ENCODE data around the gene GPX4. TPM values are rescaled to one million over a fixed set of nuclear protein-coding genes. Genes with fewer than 3 reads are reported as not detected.
"Not testable (repeated sequence)": the region's sequence is repeated elsewhere in the genome, so short reads cannot be mapped to it uniquely, and the experiment has no call there.

Gene GPX4
- total RNA-seq, 1 donor: 162 TPM

DNA sequence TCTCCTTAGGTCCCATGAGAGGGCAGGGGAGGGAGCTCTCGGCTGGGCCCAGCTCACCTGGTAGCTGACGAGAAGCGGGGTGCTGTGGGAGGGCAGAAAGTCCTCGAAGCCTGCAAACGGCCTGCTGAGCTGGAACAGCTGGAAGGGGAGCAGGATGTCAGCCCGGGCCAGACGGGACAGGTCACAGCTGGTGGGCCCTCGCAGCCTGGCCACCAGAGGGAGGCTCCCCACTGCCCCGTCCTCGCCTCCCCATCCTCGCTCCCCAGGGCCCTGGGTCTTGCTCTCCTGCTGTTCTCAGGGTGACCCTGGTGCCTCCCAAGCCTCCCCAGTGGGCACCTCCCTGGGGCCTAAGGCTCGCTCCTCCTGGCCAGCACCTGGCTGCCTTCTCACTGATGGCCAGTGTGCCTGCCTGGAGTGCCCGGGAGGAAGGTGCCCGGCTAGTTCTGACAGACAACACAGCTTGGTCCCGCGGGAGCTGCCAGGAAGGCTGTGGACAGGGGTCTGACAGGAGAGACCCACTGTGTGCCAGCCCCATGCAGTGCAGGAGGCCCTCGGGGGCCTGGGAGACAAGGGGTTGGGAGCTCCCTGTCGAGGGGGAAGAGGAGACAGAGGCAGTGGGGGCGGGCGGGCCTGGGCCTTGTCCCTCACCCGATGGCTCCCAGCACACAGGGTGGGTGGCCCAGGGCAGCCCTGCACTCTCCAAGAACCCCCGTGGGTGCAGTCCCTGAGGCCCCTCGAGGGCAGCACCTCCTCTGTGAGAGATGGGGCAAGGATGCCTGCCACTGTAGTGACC lies 20.3 kb downstream of the GPX4 start:
- H3K4me3 ChIP-seq (ENCODE audit: low read length): no peak overlapping the region
- no peaks in the 10 kb centered on the region for H3K27me3 ChIP-seq (ENCODE audit: insufficient read depth, low read length)
- no peaks in the 10 kb centered on the region for H3K9me3 ChIP-seq (ENCODE audit: low read depth, low read length)
- no peaks in the 10 kb centered on the region for H3K4me1 ChIP-seq (ENCODE audit: insufficient read depth, low read length)

GRCh38 chr19:1125601-1126467 lies 22.0 kb downstream of the GPX4 start:
- Histone ChIP-seq H3K9me3 (ENCODE audit: low read depth, low read length) (no peaks in the 10 kb centered on the region), H3K27me3 (ENCODE audit: insufficient read depth, low read length) (no peaks in the 10 kb centered on the region), H3K4me1 (ENCODE audit: insufficient read depth, low read length) (peaks cover 17% of the 10 kb centered on the region), H3K4me3 (ENCODE audit: low read length) (no peak overlapping the region)

- no peak overlapping the region for H3K4me3 ChIP-seq (ENCODE audit: low read length)
- H3K4me1 ChIP-seq (ENCODE audit: insufficient read depth, low read length): peaks cover 26% of the 10 kb centered on the region
- no peaks in the 10 kb centered on the region for H3K27me3 ChIP-seq (ENCODE audit: insufficient read depth, low read length)
- no peaks in the 10 kb centered on the region for H3K9me3 ChIP-seq (ENCODE audit: low read depth, low read length)
Measured at GRCh38 chr19:1126984-1127760, 23.4 kb downstream of the GPX4 start.

- Histone ChIP-seq H3K27me3 (ENCODE audit: insufficient read depth, low read length) (no peaks in the 10 kb centered on the region), H3K9me3 (ENCODE audit: low read depth, low read length) (no peaks in the 10 kb centered on the region), H3K4me1 (ENCODE audit: insufficient read depth, low read length) (peaks cover 36% of the 10 kb centered on the region), H3K4me3 (ENCODE audit: low read length) (no peak overlapping the region)
Measured at GRCh38 chr19:1128106-1128505, 24.3 kb downstream of the GPX4 start.

DNA sequence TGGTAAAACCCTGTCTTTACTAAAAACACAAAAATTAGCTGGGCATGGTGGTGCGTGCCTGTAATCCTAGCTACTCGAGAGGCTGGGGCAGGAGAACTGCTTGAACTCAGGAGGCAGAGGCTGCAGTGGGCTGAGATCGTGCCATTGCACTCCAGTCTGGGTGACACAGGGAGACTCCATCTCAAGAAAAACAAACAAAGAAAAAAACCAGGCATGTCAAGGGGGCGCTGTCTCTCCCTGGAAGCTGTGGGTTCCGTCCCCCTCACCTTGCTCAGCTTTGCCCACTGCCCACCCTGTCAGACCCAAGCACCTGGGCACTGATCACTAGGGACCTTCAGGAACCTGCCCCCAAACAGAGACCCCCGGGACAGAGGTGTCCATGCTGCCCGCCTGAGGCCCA lies 25.3 kb downstream of the GPX4 start:
- H3K4me1 ChIP-seq (ENCODE audit: insufficient read depth, low read length): peaks cover 46% of the 10 kb centered on the region

GRCh38 chr19:1129535-1129934 lies 25.7 kb downstream of the GPX4 start:
- Histone ChIP-seq H3K4me3 (ENCODE audit: low read length) (no peak overlapping the region), H3K4me1 (ENCODE audit: insufficient read depth, low read length) (peaks cover 50% of the 10 kb centered on the region), H3K27me3 (ENCODE audit: insufficient read depth, low read length) (no peaks in the 10 kb centered on the region), H3K9me3 (ENCODE audit: low read depth, low read length) (no peaks in the 10 kb centered on the region)

More for the DNA sequence above, 25.3 kb downstream of the GPX4 start:
- H3K4me3 ChIP-seq (ENCODE audit: low read length); H3K9me3 ChIP-seq (ENCODE audit: low read depth, low read length); H3K27me3 ChIP-seq (ENCODE audit: insufficient read depth, low read length): not testable (repeated sequence)

DNA sequence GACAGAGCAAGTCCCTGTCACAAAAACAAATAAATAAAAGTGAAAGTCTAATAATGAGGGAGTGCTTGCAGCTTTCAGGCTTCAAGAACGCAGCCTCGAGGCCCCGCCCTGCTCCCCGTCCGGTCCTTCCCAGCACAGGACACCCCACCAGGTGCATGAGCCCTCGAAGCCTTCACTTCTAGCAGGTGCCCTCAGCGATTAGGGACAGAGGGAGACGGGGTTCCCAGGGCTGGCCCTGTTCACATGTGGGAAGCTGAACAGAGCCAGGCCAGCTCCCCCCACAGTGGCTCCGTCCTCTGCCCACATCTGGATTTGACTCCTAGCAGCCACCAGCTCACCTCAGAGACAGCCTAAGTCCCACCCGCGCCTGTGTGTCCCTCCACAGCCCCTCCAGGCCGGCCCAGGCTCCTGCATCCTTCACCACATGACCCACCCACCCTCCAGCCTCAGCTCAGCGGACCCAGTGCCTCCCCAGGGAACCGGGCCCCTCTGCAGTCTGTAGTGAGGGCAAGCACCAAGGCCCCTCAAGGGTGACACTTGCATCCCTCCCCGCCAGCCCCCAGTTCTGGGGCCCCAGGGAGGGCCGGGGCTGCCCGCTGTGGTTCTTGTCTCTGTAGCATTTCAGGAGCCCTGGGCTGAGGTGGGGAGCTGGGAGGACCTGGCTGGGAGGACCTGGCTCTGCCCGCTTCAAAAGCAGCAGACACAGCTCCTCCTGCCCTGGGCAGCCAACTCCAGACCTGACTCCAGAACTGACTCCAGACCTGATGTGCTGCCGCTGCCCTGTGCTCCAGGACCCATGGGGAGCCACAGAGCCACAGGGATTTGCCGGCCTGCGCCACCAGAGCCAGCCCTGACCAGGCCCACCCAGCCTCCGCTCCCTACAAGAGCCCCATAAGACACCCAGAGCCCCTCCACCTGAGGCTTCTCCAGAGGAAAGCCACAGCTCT lies 27.2 kb downstream of the GPX4 start:
- Histone ChIP-seq H3K4me1 (ENCODE audit: insufficient read depth, low read length) (peaks cover 56% of the 10 kb centered on the region), H3K9me3 (ENCODE audit: low read depth, low read length) (no peaks in the 10 kb centered on the region), H3K4me3 (ENCODE audit: low read length) (peak overlapping the region; percentile 72), H3K27me3 (ENCODE audit: insufficient read depth, low read length) (no peaks in the 10 kb centered on the region)

DNA sequence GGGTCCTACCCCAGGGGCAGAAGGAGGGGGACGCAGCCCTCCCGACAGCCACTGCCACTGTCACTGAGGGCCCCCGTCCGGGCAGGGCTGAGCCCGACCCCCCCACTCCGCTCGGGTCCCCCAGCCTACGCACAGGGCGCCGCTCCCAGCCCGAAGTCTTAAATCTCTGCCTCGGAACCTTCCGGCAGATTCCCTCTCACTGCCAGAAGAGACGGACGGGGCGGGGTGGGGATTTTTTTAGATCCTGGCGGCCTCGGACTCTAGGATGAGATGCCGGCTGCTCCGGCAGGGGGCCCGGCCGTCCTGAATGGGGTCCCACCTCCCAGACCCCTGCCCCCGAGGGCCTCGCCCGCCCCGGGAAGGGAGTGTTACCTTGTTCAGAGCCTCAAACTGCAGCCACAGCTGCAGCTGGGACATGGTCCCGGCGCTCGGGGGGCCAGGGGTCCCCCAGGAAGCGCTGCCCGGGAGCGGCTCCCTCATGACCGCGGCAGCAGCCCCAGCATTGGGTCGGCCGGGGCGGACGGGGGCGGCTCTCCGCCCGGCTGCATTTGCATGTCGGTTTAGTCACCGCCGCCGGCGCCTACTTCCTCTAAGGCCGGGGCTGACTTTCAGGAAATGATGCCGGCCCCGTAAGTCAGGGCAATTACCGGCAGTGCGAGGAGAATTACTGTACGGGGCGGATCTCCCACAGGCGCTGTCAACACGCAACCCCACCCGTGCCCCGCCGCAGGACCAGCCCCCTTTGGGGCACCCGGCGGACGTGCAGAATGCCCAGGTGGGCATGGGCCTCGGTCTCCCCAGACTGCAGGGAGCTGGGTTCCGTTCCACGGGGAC lies 28.1 kb downstream of the GPX4 start:
- Histone ChIP-seq H3K4me3 (ENCODE audit: low read length) (peak overlapping the region; percentile 72), H3K9me3 (ENCODE audit: low read depth, low read length) (no peaks in the 10 kb centered on the region), H3K27me3 (ENCODE audit: insufficient read depth, low read length) (no peaks in the 10 kb centered on the region), H3K4me1 (ENCODE audit: insufficient read depth, low read length) (peaks cover 59% of the 10 kb centered on the region)

GRCh38 chr19:1132552-1133383 lies 29.0 kb downstream of the GPX4 start:
- Histone ChIP-seq H3K9me3 (ENCODE audit: low read depth, low read length) (no peaks in the 10 kb centered on the region), H3K4me3 (ENCODE audit: low read length) (peak overlapping the region; percentile 72), H3K4me1 (ENCODE audit: insufficient read depth, low read length) (peaks cover 59% of the 10 kb centered on the region), H3K27me3 (ENCODE audit: insufficient read depth, low read length) (no peaks in the 10 kb centered on the region)

DNA sequence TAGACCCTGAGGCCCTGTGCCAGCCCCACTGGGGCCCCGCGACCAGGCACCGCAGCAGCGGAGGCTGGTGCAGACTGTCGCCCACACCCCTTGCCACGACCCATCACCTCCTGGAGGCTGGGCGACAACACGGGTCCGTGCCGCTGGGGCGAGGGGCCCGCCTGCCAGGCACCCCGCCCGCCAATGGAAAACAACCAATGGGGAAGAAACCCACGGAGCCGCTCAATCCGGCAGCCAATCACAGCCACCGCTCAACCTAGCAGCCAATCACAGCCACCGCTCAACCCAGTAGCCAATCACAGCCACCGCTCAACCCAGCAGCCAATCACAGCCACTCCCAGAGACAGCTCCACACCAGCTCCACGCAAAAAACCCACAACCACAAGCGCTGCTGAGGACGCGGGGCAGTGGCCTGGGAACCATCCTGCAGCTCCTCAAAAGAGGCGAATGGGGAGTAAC lies 29.7 kb downstream of the GPX4 start:
- H3K4me3 ChIP-seq (ENCODE audit: low read length): peak overlapping the region; percentile 72
- H3K9me3 ChIP-seq (ENCODE audit: low read depth, low read length): no peaks in the 10 kb centered on the region
- H3K4me1 ChIP-seq (ENCODE audit: insufficient read depth, low read length): peaks cover 59% of the 10 kb centered on the region
- H3K27me3 ChIP-seq (ENCODE audit: insufficient read depth, low read length): no peaks in the 10 kb centered on the region

DNA sequence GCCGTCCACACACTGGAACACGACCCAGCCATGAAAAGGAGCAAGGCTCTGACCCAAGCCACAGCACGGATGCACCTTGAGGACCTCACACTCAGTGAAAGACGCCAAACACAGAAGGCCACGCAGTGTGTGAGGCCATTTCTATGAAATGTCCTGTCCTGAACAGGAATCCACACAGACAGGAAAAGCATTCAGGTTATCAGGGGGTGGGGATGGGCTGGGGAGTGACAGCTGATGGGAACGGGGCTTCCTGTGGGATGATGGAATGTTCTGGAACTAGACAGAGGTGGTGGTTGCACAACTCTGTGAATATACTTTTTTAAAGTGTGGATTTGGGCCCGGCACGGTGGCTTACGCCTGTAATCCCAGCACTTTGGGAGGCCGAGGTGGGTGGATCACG lies 30.6 kb downstream of the GPX4 start:
- H3K27me3 ChIP-seq (ENCODE audit: insufficient read depth, low read length): no peaks in the 10 kb centered on the region
- H3K4me1 ChIP-seq (ENCODE audit: insufficient read depth, low read length): peaks cover 55% of the 10 kb centered on the region
- H3K9me3 ChIP-seq (ENCODE audit: low read depth, low read length): no peaks in the 10 kb centered on the region
- H3K4me3 ChIP-seq (ENCODE audit: low read length): no peak overlapping the region

DNA sequence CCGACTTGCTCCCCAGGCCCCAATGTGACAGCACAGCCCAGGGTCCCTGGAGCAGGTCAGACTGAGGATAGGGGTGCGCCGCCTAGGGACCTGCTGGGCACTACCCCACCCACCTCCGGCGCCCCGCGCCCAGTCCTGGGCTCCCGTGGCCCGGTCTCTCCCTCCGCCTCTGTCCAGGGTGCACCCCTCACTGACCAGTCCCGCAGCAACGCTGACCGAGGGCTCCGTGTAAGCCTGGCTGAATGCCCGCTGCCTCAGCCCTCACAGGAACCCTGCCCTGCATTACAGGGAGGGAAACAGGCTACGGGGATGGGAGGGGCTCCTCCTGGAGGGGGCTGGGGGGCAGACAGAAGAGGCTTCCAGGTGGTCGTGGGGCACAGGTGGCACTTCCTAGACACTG lies 31.7 kb downstream of the GPX4 start:
- Histone ChIP-seq H3K9me3 (ENCODE audit: low read depth, low read length) (no peaks in the 10 kb centered on the region), H3K4me3 (ENCODE audit: low read length) (no peak overlapping the region), H3K4me1 (ENCODE audit: insufficient read depth, low read length) (peaks cover 45% of the 10 kb centered on the region), H3K27me3 (ENCODE audit: insufficient read depth, low read length) (no peaks in the 10 kb centered on the region)

- Histone ChIP-seq H3K4me3 (ENCODE audit: low read length) (no peak overlapping the region), H3K4me1 (ENCODE audit: insufficient read depth, low read length) (peaks cover 37% of the 10 kb centered on the region), H3K9me3 (ENCODE audit: low read depth, low read length) (no peaks in the 10 kb centered on the region), H3K27me3 (ENCODE audit: insufficient read depth, low read length) (no peaks in the 10 kb centered on the region)
Measured at GRCh38 chr19:1136201-1136600, 32.4 kb downstream of the GPX4 start.
